Measurements from ENCODE around the gene LAD1.

The LAD1 gene

GRCh38 chr1:201360901-201361651 is 38.0 kb downstream of the LAD1 start:
- DNase-seq (ENCODE audit: low read depth in 1 of 2, low spot score in 1 of 2) = no peak

GRCh38 chr1:201360486-201360885 is 38.6 kb downstream of the LAD1 start:
- no peak overlapping the region for H3K27ac ChIP-seq (replicated peaks)
- DNase-seq (ENCODE audit: low read depth in 1 of 2, low spot score in 1 of 2) = no peak
- TF ChIP-seq GABPA (IDR thresholded peaks at IDR 0.05; ENCODE audit: low read depth) = no peak
- TF ChIP-seq REST (IDR thresholded peaks at IDR 0.05; ENCODE audit: insufficient replicate concordance, low read depth) = no peak
- TF ChIP-seq SPI1 (IDR thresholded peaks at IDR 0.05; ENCODE audit: borderline replicate concordance, low read depth) = no peak
- no peak for TF ChIP-seq POLR2AphosphoS5 (IDR thresholded peaks at IDR 0.05; ENCODE audit: low read depth)
- no peak for TF ChIP-seq CTCF (IDR thresholded peaks at IDR 0.05; ENCODE audit: insufficient read depth, low read length)
- H3K27me3 ChIP-seq (ENCODE audit: insufficient read depth, poor library complexity, severe bottlenecking) = no peaks in the 10 kb centered on the region
- no peak overlapping the region for H3K4me3 ChIP-seq (replicated peaks; ENCODE audit: insufficient read depth, low read length)

More at GRCh38 chr1:201360901-201361651, 38.0 kb downstream of the LAD1 start:
- no peak for TF ChIP-seq GABPA (IDR thresholded peaks at IDR 0.05; ENCODE audit: low read depth)
- TF ChIP-seq CTCF (IDR thresholded peaks at IDR 0.05; ENCODE audit: insufficient read depth, low read length) = no peak
- TF ChIP-seq REST (IDR thresholded peaks at IDR 0.05; ENCODE audit: insufficient replicate concordance, low read depth) = no peak
- no peak for TF ChIP-seq POLR2AphosphoS5 (IDR thresholded peaks at IDR 0.05; ENCODE audit: low read depth)
- TF ChIP-seq SPI1 (IDR thresholded peaks at IDR 0.05; ENCODE audit: borderline replicate concordance, low read depth) = no peak
- Histone ChIP-seq H3K27ac (replicated peaks) (no peak overlapping the region), H3K4me3 (replicated peaks; ENCODE audit: insufficient read depth, low read length) (no peak overlapping the region), H3K27me3 (ENCODE audit: insufficient read depth, poor library complexity, severe bottlenecking) (no peaks in the 10 kb centered on the region)

GRCh38 chr1:201359873-201360210 is 39.3 kb downstream of the LAD1 start:
- Histone ChIP-seq H3K27ac (replicated peaks) (no peak overlapping the region), H3K27me3 (ENCODE audit: insufficient read depth, poor library complexity, severe bottlenecking) (no peaks in the 10 kb centered on the region), H3K4me3 (replicated peaks; ENCODE audit: insufficient read depth, low read length) (no peak overlapping the region)
- no peak for DNase-seq (ENCODE audit: low read depth in 1 of 2, low spot score in 1 of 2)
- no peak for TF ChIP-seq CTCF (IDR thresholded peaks at IDR 0.05; ENCODE audit: insufficient read depth, low read length)
- no peak for TF ChIP-seq SPI1 (IDR thresholded peaks at IDR 0.05; ENCODE audit: borderline replicate concordance, low read depth)
- no peak for TF ChIP-seq REST (IDR thresholded peaks at IDR 0.05; ENCODE audit: insufficient replicate concordance, low read depth)
- no peak for TF ChIP-seq POLR2AphosphoS5 (IDR thresholded peaks at IDR 0.05; ENCODE audit: low read depth)
- TF ChIP-seq GABPA (IDR thresholded peaks at IDR 0.05; ENCODE audit: low read depth) = no peak
